ENCODE results near the gene SSBP4. TPM values are rescaled to one million over a fixed set of nuclear protein-coding genes. Genes with fewer than 3 reads are reported as not detected.

Gene SSBP4
- total RNA-seq, 1 experiment from 2014 or later, result 164 TPM

DNA sequence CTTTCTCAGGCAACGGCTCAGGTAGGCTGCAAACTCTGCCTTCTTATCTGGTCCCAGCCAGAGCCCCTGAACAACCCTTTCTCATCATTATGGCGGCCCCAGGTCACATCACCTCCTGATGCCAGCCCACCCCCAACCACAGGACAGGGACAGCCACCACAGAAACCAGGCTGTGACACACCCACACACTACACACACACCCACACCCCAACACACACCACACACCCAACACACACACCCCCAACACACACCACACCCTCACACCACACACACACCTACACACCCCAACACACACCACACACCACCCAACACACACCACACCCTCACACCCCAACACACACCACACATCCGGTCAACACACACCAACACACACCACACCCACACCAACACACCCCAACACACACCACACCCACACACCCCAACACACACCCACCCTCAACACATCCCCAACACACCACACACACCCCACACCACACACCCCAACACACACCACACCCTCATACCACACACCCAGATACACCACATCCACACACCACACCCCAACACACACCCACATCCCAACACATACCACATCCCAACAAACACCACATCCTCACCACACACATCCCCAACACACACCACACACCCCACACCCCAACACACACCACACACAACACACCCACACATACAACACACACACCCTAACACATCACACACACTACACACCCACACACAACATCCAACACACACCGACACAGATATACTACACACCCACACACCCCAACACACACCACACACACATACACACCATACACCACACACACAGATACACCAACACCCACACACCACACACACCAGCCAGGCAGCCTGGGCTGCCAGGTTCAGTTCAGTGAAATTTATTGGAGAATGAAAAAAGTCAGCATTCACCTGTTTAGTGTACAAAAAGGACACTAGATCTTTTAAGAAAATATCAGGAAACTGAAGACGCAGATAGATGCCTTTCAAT, 22.9 kb downstream of the SSBP4 start:
- ChIA-PET CTCF (interaction anchor here (2.3 kb wide), 1 partner anchor 9 kb away, joined by 6 read pairs; no protein-coding TSS in a partner anchor), RAD21 (ENCODE audit: low non-redundant PET in 1 of 2, low total read pairs in 2 of 2, uncharacterized antibody in 2 of 2, unreplicated experiment in 2 of 2) (no interaction called here), POLR2A (interaction anchor here (1.6 kb wide), 1 partner anchor 10 kb away, joined by 4 read pairs; no protein-coding TSS in a partner anchor)
- H3K4me3 ChIP-seq (replicated peaks in 1 of 2; ENCODE audit: low read depth in 1 of 2, low read length in 2 of 2), result no peak overlapping the region
- peaks cover 4 to 18% of the 10 kb centered on the region in 2 experiments; a peak in 3 of 4 replicates for H3K36me3 ChIP-seq (ENCODE audit: control insufficient read depth in 1 of 2, insufficient read depth in 2 of 2, low read length in 2 of 2)
- no peak for TF ChIP-seq SP1 (IDR thresholded peaks at IDR 0.05; ENCODE audit: low read depth)
- TF ChIP-seq SIN3A (IDR thresholded peaks at IDR 0.05; ENCODE audit: low read depth), result no peak
- no peak for TF ChIP-seq CTCF (IDR thresholded peaks at IDR 0.05 in 2 of 3, conservative IDR thresholded peaks at IDR 0.05 in 1 of 3; ENCODE audit: borderline replicate concordance in 1 of 3, insufficient read depth in 1 of 3, low read depth in 2 of 3, low read length in 2 of 3)
- no peak for TF ChIP-seq SRF (IDR thresholded peaks at IDR 0.05; ENCODE audit: low read depth)
- TF ChIP-seq CBX3 (IDR thresholded peaks at IDR 0.05; ENCODE audit: low read depth), result no peak
- TF ChIP-seq, protein P1, sequence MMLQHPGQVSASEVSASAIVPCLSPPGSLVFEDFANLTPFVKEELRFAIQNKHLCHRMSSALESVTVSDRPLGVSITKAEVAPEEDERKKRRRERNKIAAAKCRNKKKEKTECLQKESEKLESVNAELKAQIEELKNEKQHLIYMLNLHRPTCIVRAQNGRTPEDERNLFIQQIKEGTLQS (IDR thresholded peaks at IDR 0.05), result no peak
- TF ChIP-seq CEBPB (IDR thresholded peaks at IDR 0.05; ENCODE audit: low read depth), result no peak
- TF ChIP-seq EGR1 (IDR thresholded peaks at IDR 0.05; ENCODE audit: low read depth), result no peak
- TF ChIP-seq ZBTB33 (IDR thresholded peaks at IDR 0.05; ENCODE audit: extremely low read depth, insufficient replicate concordance, low read length), result no peak
- H4K20me1 ChIP-seq (ENCODE audit: insufficient read depth), result no peaks in the 10 kb centered on the region
- H3K9me3 ChIP-seq (ENCODE audit: control insufficient read depth in 1 of 2, insufficient read depth in 1 of 2, low read depth in 1 of 2, low read length in 2 of 2), result no peaks in the 10 kb centered on the region
- intact Hi-C loops (cut with micrococcal nuclease), result no loop called here
- H3K9ac ChIP-seq (ENCODE audit: low read length), result no peak overlapping the region
- no peak overlapping the region for H3K4me2 ChIP-seq (ENCODE audit: low read length)
- no peaks in the 10 kb centered on the region for H3K27me3 ChIP-seq (ENCODE audit: insufficient read depth, low read length)
- peaks cover 27 to 37% of the 10 kb centered on the region in 2 experiments for H3K4me1 ChIP-seq (ENCODE audit: control insufficient read depth in 1 of 2, insufficient read depth in 2 of 2, low read length in 2 of 2)
- ATAC-seq, result no peak
- no peak overlapping the region for H2AFZ ChIP-seq (ENCODE audit: low read depth, low read length, poor library complexity, severe bottlenecking)
- no peak for DNase-seq (ENCODE audit: low read depth, low spot score)
- no TSS peak for BruUV-seq (replicated peaks)
- peak overlapping the region; percentile 13; the same call in 1 of the 2 replicates for H3K27ac ChIP-seq (ENCODE audit: low read depth, low read length)
- H3K79me2 ChIP-seq (ENCODE audit: insufficient read depth, low read length), result no peaks in the 10 kb centered on the region; the same call in 1 of the 2 replicates
- no peaks in the 10 kb centered on the region for H3K9me2 ChIP-seq (ENCODE audit: insufficient read depth)

Measured in HCT116 (cell line).